Measurements from ENCODE around the gene CCDC106. TPM values are rescaled to one million over a fixed set of nuclear protein-coding genes. Genes with fewer than 3 reads are reported as not detected.

The CCDC106 gene
- total RNA-seq, 2 experiments from 2014 or later = 29.0 to 30.1 TPM

DNA sequence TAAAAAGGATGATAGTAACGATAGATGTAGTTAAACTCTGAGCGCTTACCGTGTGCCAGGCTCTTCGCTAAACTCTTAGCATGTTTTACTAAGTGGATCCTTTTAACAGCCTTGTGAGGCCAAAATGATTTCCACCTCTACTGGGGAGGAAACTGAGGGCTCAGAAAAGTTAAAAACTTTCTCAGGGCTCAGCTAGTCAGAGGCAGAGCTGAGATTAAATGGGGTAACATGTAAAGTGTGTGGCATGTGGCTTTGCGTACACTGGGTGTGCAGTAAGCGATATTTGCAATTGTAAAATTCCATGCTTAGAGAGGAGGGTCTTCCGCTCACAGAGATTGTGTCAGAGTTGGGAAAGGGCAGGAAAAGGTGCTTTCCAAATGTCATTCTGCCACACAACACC lies 8.5 kb downstream of the CCDC106 start:
- Histone ChIP-seq H3K4me1 (ENCODE audit: insufficient read depth, low read length, poor library complexity, severe bottlenecking) (peaks cover 30% of the 10 kb centered on the region), H3K27ac (ENCODE audit: low read depth, low read length, poor library complexity, severe bottlenecking) (peak overlapping the region; percentile 90), H3K9me3 (ENCODE audit: low read length) (no peaks in the 10 kb centered on the region), H3K4me2 (ENCODE audit: low read length) (peak overlapping the region; percentile 96), H3K4me3 (ENCODE audit: low read depth, low read length, poor library complexity, severe bottlenecking) (peak overlapping the region; percentile 87), H4K20me1 (ENCODE audit: insufficient read depth, low read length) (peaks cover 38% of the 10 kb centered on the region), H2AFZ (ENCODE audit: low read length) (no peak overlapping the region), H3K36me3 (ENCODE audit: insufficient read depth, low read length) (peaks cover 70% of the 10 kb centered on the region), H3K79me2 (ENCODE audit: insufficient read depth, low read depth, low read length) (peaks cover 64% of the 10 kb centered on the region), H3K9me2 (ENCODE audit: insufficient read depth, low read length) (no peaks in the 10 kb centered on the region)
- no peak for DNase-seq (ENCODE audit: low spot score)
- POLR2A ChIA-PET = interaction anchor here (0.8 to 1.2 kb wide), 2 partner anchors 10 to 21 kb away, joined by 3 to 6 read pairs; no protein-coding TSS in a partner anchor
- intact Hi-C loops (cut with micrococcal nuclease; ENCODE audit: unreplicated experiment) = no loop called here
- CTCF ChIA-PET (ENCODE audit: unreplicated experiment) = no interaction called here
- no TSS peak for BruUV-seq (replicated peaks)
- TF ChIP-seq CTCF (conservative IDR thresholded peaks at IDR 0.05; ENCODE audit: low read length) (no peak), EZH2phosphoT487 (IDR thresholded peaks at IDR 0.05; ENCODE audit: borderline replicate concordance, low read depth, low read length) (no peak)

DNA sequence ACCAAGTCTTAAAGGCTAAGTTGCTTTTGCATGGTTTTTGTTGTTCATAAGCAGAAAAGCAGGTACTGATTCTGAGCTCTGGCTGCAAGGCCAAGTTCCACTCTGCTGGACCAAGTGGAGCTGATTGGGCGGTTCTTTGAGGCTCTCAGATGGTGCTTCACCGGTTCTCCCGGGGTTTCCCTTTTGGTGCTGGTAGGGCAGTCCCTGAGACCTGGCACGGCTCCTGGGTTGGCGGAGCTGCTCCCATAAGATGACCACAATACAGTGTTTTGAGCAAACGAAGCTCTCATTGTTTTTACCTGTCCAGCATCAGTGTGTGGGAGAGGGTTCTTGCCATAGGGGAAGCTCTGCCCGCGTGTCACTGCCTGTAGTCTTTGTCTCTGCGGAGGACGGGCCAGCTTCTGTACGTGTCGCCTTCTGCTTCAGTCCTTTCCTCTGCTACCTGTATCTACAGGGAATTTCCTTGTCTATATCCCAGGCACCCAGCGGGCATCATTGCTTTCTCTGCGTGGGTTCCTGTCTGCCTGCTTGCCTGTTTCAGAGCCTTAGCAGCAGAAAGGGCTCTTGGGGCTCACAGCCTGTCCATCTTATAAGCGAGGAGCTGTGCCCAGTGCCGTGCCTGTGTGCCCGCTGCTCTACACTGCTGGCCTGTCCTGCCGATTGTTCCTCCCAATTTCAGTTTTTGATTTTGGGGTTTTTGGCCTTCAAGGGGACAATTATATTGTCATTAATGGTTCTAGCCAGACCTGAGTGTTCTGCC lies 9.2 kb downstream of the CCDC106 start:
- Histone ChIP-seq H2AFZ (ENCODE audit: low read length) (no peak overlapping the region), H3K4me1 (ENCODE audit: insufficient read depth, low read length, poor library complexity, severe bottlenecking) (peaks cover 30% of the 10 kb centered on the region), H3K9me2 (ENCODE audit: insufficient read depth, low read length) (no peaks in the 10 kb centered on the region), H3K9me3 (ENCODE audit: low read length) (no peaks in the 10 kb centered on the region), H3K36me3 (ENCODE audit: insufficient read depth, low read length) (peaks cover 76% of the 10 kb centered on the region), H3K79me2 (ENCODE audit: insufficient read depth, low read depth, low read length) (peaks cover 70% of the 10 kb centered on the region), H3K27ac (ENCODE audit: low read depth, low read length, poor library complexity, severe bottlenecking) (peak overlapping the region; percentile 90), H4K20me1 (ENCODE audit: insufficient read depth, low read length) (peaks cover 38% of the 10 kb centered on the region), H3K4me3 (ENCODE audit: low read depth, low read length, poor library complexity, severe bottlenecking) (peak overlapping the region; percentile 87), H3K4me2 (ENCODE audit: low read length) (peak overlapping the region; percentile 96)
- CTCF ChIA-PET (ENCODE audit: unreplicated experiment) = no interaction called here
- DNase-seq (ENCODE audit: low spot score) = no peak
- POLR2A ChIA-PET = interaction anchor here (0.8 to 1.2 kb wide), 2 partner anchors 11 to 20 kb away, joined by 3 to 6 read pairs; no protein-coding TSS in a partner anchor
- TF ChIP-seq EZH2phosphoT487 (IDR thresholded peaks at IDR 0.05; ENCODE audit: borderline replicate concordance, low read depth, low read length) (no peak), CTCF (conservative IDR thresholded peaks at IDR 0.05; ENCODE audit: low read length) (no peak)
- BruUV-seq (replicated peaks) = no TSS peak
- intact Hi-C loops (cut with micrococcal nuclease; ENCODE audit: unreplicated experiment) = no loop called here

GRCh38 chr19:55658846-55659459 lies 10.9 kb downstream of the CCDC106 start:
- Histone ChIP-seq H4K20me1 (ENCODE audit: insufficient read depth, low read length) (peaks cover 42% of the 10 kb centered on the region), H3K4me3 (ENCODE audit: low read depth, low read length, poor library complexity, severe bottlenecking) (peak overlapping the region; percentile 87), H3K27ac (ENCODE audit: low read depth, low read length, poor library complexity, severe bottlenecking) (peak overlapping the region; percentile 90), H3K36me3 (ENCODE audit: insufficient read depth, low read length) (peaks cover 84% of the 10 kb centered on the region), H3K4me1 (ENCODE audit: insufficient read depth, low read length, poor library complexity, severe bottlenecking) (peaks cover 30% of the 10 kb centered on the region), H2AFZ (ENCODE audit: low read length) (no peak overlapping the region), H3K9me3 (ENCODE audit: low read length) (no peaks in the 10 kb centered on the region), H3K9me2 (ENCODE audit: insufficient read depth, low read length) (no peaks in the 10 kb centered on the region), H3K4me2 (ENCODE audit: low read length) (peak overlapping the region; percentile 96), H3K79me2 (ENCODE audit: insufficient read depth, low read depth, low read length) (peaks cover 81% of the 10 kb centered on the region)
- DNase-seq (ENCODE audit: low spot score) = no peak
- intact Hi-C loops (cut with micrococcal nuclease; ENCODE audit: unreplicated experiment) = no loop called here
- no TSS peak for BruUV-seq (replicated peaks)
- CTCF ChIA-PET (ENCODE audit: unreplicated experiment) = no interaction called here
- TF ChIP-seq EZH2phosphoT487 (IDR thresholded peaks at IDR 0.05; ENCODE audit: borderline replicate concordance, low read depth, low read length) (no peak), CTCF (conservative IDR thresholded peaks at IDR 0.05; ENCODE audit: low read length) (no peak)
- POLR2A ChIA-PET = no interaction called here

Measured in OCI-LY7 (cell line).